Measurements from ENCODE around the gene UNG.

The UNG gene

GRCh38 chr12:109150124-109150640, 52.8 kb downstream of the UNG start:
- TF ChIP-seq CTCF (IDR thresholded peaks at IDR 0.05; ENCODE audit: low read depth, low read length): no peak
- no peak overlapping the region for H3K4me3 ChIP-seq (ENCODE audit: low read depth, low read length)

GRCh38 chr12:109151457-109151856, 54.1 kb downstream of the UNG start:
- no peak for TF ChIP-seq CTCF (IDR thresholded peaks at IDR 0.05; ENCODE audit: low read depth, low read length)
- H3K4me3 ChIP-seq (ENCODE audit: low read depth, low read length): no peak overlapping the region

- peak overlapping the region; percentile 32 for H3K4me3 ChIP-seq (ENCODE audit: low read depth, low read length)
- no peak for TF ChIP-seq CTCF (IDR thresholded peaks at IDR 0.05; ENCODE audit: low read depth, low read length)
Measured at GRCh38 chr12:109153821-109154441, 56.5 kb downstream of the UNG start.

GRCh38 chr12:109154451-109155438, 57.3 kb downstream of the UNG start:
- no peak for TF ChIP-seq CTCF (IDR thresholded peaks at IDR 0.05; ENCODE audit: low read depth, low read length)
- peak overlapping the region; percentile 46 for H3K4me3 ChIP-seq (ENCODE audit: low read depth, low read length)

GRCh38 chr12:109156036-109156435, 58.6 kb downstream of the UNG start:
- H3K4me3 ChIP-seq (ENCODE audit: low read depth, low read length): no peak overlapping the region
- no peak for TF ChIP-seq CTCF (IDR thresholded peaks at IDR 0.05; ENCODE audit: low read depth, low read length)

- TF ChIP-seq CTCF (IDR thresholded peaks at IDR 0.05; ENCODE audit: low read depth, low read length): no peak
- no peak overlapping the region for H3K4me3 ChIP-seq (ENCODE audit: low read depth, low read length)
Measured at GRCh38 chr12:109156586-109156985, 59.2 kb downstream of the UNG start.

GRCh38 chr12:109157986-109158385, 60.6 kb downstream of the UNG start:
- no peak for TF ChIP-seq CTCF (IDR thresholded peaks at IDR 0.05; ENCODE audit: low read depth, low read length)
- H3K4me3 ChIP-seq (ENCODE audit: low read depth, low read length): no peak overlapping the region
